ENCODE measurements around the gene CLEC5A.
"Not testable (repeated sequence)": the region's sequence is repeated elsewhere in the genome, so short reads cannot be mapped to it uniquely, and the experiment has no call there.

Gene CLEC5A

GRCh38 chr7:141946796-141947195 is at the start of gene CLEC5A:
CLEC5A (minus strand) TSS chr7:141946974; CDS start chr7:141946292, 682 bp downstream.
- DNase-seq (ENCODE audit: low spot score), result no peak

- no peak for DNase-seq (ENCODE audit: low spot score)
Measured at GRCh38 chr7:141993354-141993753, 46.6 kb upstream of the CLEC5A start.

GRCh38 chr7:141992688-141993087 is 45.9 kb upstream of the CLEC5A start:
- DNase-seq (ENCODE audit: low spot score), result no peak

GRCh38 chr7:141992156-141992555 is 45.4 kb upstream of the CLEC5A start:
- DNase-seq (ENCODE audit: low spot score), result no peak

GRCh38 chr7:141991140-141991539 is 44.4 kb upstream of the CLEC5A start:
- no peak for DNase-seq (ENCODE audit: low spot score)

GRCh38 chr7:141990011-141990725 is 43.4 kb upstream of the CLEC5A start:
- DNase-seq (ENCODE audit: low spot score), result no peak

GRCh38 chr7:141987803-141988202 is 41.0 kb upstream of the CLEC5A start:
- not testable (repeated sequence) for DNase-seq (ENCODE audit: low spot score)

- no peak for DNase-seq (ENCODE audit: low spot score)
Measured at GRCh38 chr7:141986923-141987322, 40.1 kb upstream of the CLEC5A start.

GRCh38 chr7:141985926-141986325 is 39.2 kb upstream of the CLEC5A start:
- DNase-seq (ENCODE audit: low spot score), result not testable (repeated sequence)

- no peak for DNase-seq (ENCODE audit: low spot score)
Measured at GRCh38 chr7:141979568-141979967, 32.8 kb upstream of the CLEC5A start.

GRCh38 chr7:141978351-141978750 is 31.6 kb upstream of the CLEC5A start:
- DNase-seq (ENCODE audit: low spot score), result no peak

- DNase-seq (ENCODE audit: low spot score), result no peak
Measured at GRCh38 chr7:141976524-141977245, 29.9 kb upstream of the CLEC5A start.

- peak; percentile 72 for DNase-seq (ENCODE audit: low spot score)
Measured at GRCh38 chr7:141975806-141976523, 29.2 kb upstream of the CLEC5A start.

GRCh38 chr7:141974831-141975230 is 28.1 kb upstream of the CLEC5A start:
- DNase-seq (ENCODE audit: low spot score), result no peak

GRCh38 chr7:141973673-141974072 is 26.9 kb upstream of the CLEC5A start, which contains the start of gene TAS2R38:
TAS2R38 (minus strand) TSS chr7:141973773; CDS start chr7:141973689, 84 bp downstream.
- no peak for DNase-seq (ENCODE audit: low spot score)

GRCh38 chr7:141960687-141961422 is 14.1 kb upstream of the CLEC5A start:
- no peak for DNase-seq (ENCODE audit: low spot score)

GRCh38 chr7:141956084-141956483 is 9.3 kb upstream of the CLEC5A start:
- DNase-seq (ENCODE audit: low spot score), result no peak

GRCh38 chr7:141954334-141954733 is 7.6 kb upstream of the CLEC5A start:
- DNase-seq (ENCODE audit: low spot score), result no peak

- DNase-seq (ENCODE audit: low spot score), result no peak
Measured at GRCh38 chr7:141952461-141952860, 5.7 kb upstream of the CLEC5A start.

GRCh38 chr7:141950806-141951205 is 4.0 kb upstream of the CLEC5A start:
- no peak for DNase-seq (ENCODE audit: low spot score)

GRCh38 chr7:141949911-141950310 is 3.1 kb upstream of the CLEC5A start:
- no peak for DNase-seq (ENCODE audit: low spot score)

GRCh38 chr7:141949451-141949850 is 2.7 kb upstream of the CLEC5A start:
- DNase-seq (ENCODE audit: low spot score), result no peak

Data from activated CD4-positive, alpha-beta T cell treated with anti-CD3 and anti-CD28 coated beads, Interleukin-2, Interleukin-4, amounts not matched to agents 100 ng/mL and 50 ng/mL, durations not matched to agents 16 hours and 8 hours (primary cell).